DOHH2 (cell line): ENCODE data around the gene PXN.
"Not testable (repeated sequence)": the region's sequence is repeated elsewhere in the genome, so short reads cannot be mapped to it uniquely, and the experiment has no call there.

Source experiments
- H3F3A ChIP-seq: fragments of 200-600 bp; sonication (generic), shearing (Covaris generic); 2 replicates; pipeline ENCODE4 v1.6.0; 2016; ENCODE audit warnings: antibody characterized with exemption, mild to moderate bottlenecking; ENCODE audit not compliant: control insufficient read depth, insufficient read depth
- H3K27ac ChIP-seq: fragments of 200-600 bp; sonication (generic); 2 replicates; pipeline ENCODE4 v1.5.1; 2014; ENCODE audit warnings: low read depth, mild to moderate bottlenecking, low read length, moderate library complexity
- H3K27me3 ChIP-seq: fragments of 200-600 bp; sonication (generic); 2 replicates; pipeline ENCODE4 v1.6.1; 2014; ENCODE audit warnings: mild to moderate bottlenecking, low read length, mixed read lengths; ENCODE audit not compliant: control insufficient read depth
- H3K36me3 ChIP-seq: fragments of 200-600 bp; sonication (generic); 2 replicates; pipeline ENCODE4 v1.6.1; 2014; ENCODE audit warnings: mild to moderate bottlenecking, low read length, moderate library complexity, mixed read lengths; ENCODE audit not compliant: control insufficient read depth
- H3K4me1 ChIP-seq: fragments of 200-600 bp; sonication (generic); 2 replicates; pipeline ENCODE4 v1.6.1; 2014; ENCODE audit warnings: mild to moderate bottlenecking, low read length, mixed read lengths; ENCODE audit not compliant: control insufficient read depth
- H3K4me2 ChIP-seq: fragments of 200-600 bp; sonication (generic); 2 replicates; pipeline ENCODE4 v1.6.0; 2014; ENCODE audit warnings: mild to moderate bottlenecking, low read length, moderate library complexity
- H3K4me3 ChIP-seq: fragments of 200-600 bp; sonication (generic); 2 replicates; pipeline ENCODE4 v1.5.1; 2014; ENCODE audit warnings: mild to moderate bottlenecking, low read length, mixed read lengths
- H3K79me2 ChIP-seq: fragments of 200-600 bp; sonication (generic); 2 replicates; pipeline ENCODE4 v1.6.1; 2014; ENCODE audit warnings: mild to moderate bottlenecking, low read length, mixed read lengths; ENCODE audit not compliant: control insufficient read depth
- H3K9me2 ChIP-seq: fragments of 200-600 bp; sonication (generic); replicated peaks from 2 replicates; pipeline ENCODE4 v1.6.1; 2014; ENCODE audit warnings: mild to moderate bottlenecking, low read length, mixed read lengths; ENCODE audit not compliant: control insufficient read depth
- H3K9me3 ChIP-seq: fragments of 200-600 bp; sonication (generic); 2 replicates; pipeline ENCODE4 v1.6.1; 2014; ENCODE audit warnings: antibody characterized with exemption, low read length, mixed read lengths; ENCODE audit not compliant: control insufficient read depth, insufficient read depth
- H4K20me1 ChIP-seq: fragments of 200-600 bp; sonication (generic); 2 replicates; pipeline ENCODE4 v1.6.0; 2014; ENCODE audit warnings: low read depth, mild to moderate bottlenecking, antibody characterized with exemption, low read length, moderate library complexity; ENCODE audit not compliant: control insufficient read depth, insufficient read depth
- CTCF ChIP-seq: fragments of 200-600 bp; sonication (generic); IDR thresholded peaks from one replicate; pipeline ENCODE4 v1.5.1; 2014; ENCODE audit warnings: antibody characterized with exemption, mild to moderate bottlenecking, low read depth, low read length; ENCODE audit not compliant: poor library complexity, severe bottlenecking
- EZH2phosphoT487 ChIP-seq: fragments of 200-600 bp; sonication (generic); IDR thresholded peaks from 2 replicates; pipeline ENCODE4 v1.6.1; 2017; ENCODE audit warnings: borderline replicate concordance, mild to moderate bottlenecking, antibody characterized with exemption, low read length, moderate library complexity, mixed read lengths

Gene PXN

GRCh38 chr12:120249266-120249874, 16.2 kb downstream of the PXN start:
- H3K36me3 ChIP-seq = no peaks in the 10 kb centered on the region
- no peaks in the 10 kb centered on the region for H3K9me2 ChIP-seq
- H3K27me3 ChIP-seq = no peaks in the 10 kb centered on the region; the same call in 1 of the 2 replicates
- H3K79me2 ChIP-seq = no peaks in the 10 kb centered on the region
- TF ChIP-seq CTCF (no peak), EZH2phosphoT487 (no peak)
- H3K4me2 ChIP-seq = no peak overlapping the region
- no peaks in the 10 kb centered on the region for H3K9me3 ChIP-seq
- H3K4me1 ChIP-seq = peaks cover 6% of the 10 kb centered on the region
- no peak overlapping the region for H3K4me3 ChIP-seq
- no peaks in the 10 kb centered on the region for H4K20me1 ChIP-seq
- H3F3A ChIP-seq = no peaks in the 10 kb centered on the region
- no peak overlapping the region for H3K27ac ChIP-seq

GRCh38 chr12:120247621-120248030, 17.9 kb downstream of the PXN start:
- Histone ChIP-seq H3K9me2 (no peaks in the 10 kb centered on the region), H3K4me1 (peaks cover 6% of the 10 kb centered on the region), H3K36me3 (no peaks in the 10 kb centered on the region), H3K9me3 (no peaks in the 10 kb centered on the region), H3K4me2 (no peak overlapping the region), H3K27me3 (no peaks in the 10 kb centered on the region; the same call in 1 of the 2 replicates), H3K27ac (no peak overlapping the region), H3K79me2 (no peaks in the 10 kb centered on the region), H4K20me1 (no peaks in the 10 kb centered on the region), H3K4me3 (no peak overlapping the region), H3F3A (no peaks in the 10 kb centered on the region)
- no peak for TF ChIP-seq EZH2phosphoT487
- TF ChIP-seq CTCF = no peak

GRCh38 chr12:120247183-120247582, 18.3 kb downstream of the PXN start:
- H4K20me1 ChIP-seq = no peaks in the 10 kb centered on the region
- H3K4me3 ChIP-seq = no peak overlapping the region
- no peaks in the 10 kb centered on the region for H3K9me2 ChIP-seq
- no peaks in the 10 kb centered on the region for H3K36me3 ChIP-seq
- no peak overlapping the region for H3K27ac ChIP-seq
- peaks cover 6% of the 10 kb centered on the region for H3K4me1 ChIP-seq
- H3K27me3 ChIP-seq = no peaks in the 10 kb centered on the region; the same call in 1 of the 2 replicates
- H3K4me2 ChIP-seq = no peak overlapping the region
- no peaks in the 10 kb centered on the region for H3K79me2 ChIP-seq
- no peak for TF ChIP-seq CTCF
- no peak for TF ChIP-seq EZH2phosphoT487
- no peaks in the 10 kb centered on the region for H3K9me3 ChIP-seq
- no peaks in the 10 kb centered on the region for H3F3A ChIP-seq

- not testable (repeated sequence) for H3K9me2 ChIP-seq, H3F3A ChIP-seq, H3K4me3 ChIP-seq, H3K9me3 ChIP-seq, H3K79me2 ChIP-seq, H3K27me3 ChIP-seq, H3K27ac ChIP-seq, H4K20me1 ChIP-seq, H3K36me3 ChIP-seq, H3K4me2 ChIP-seq, H3K4me1 ChIP-seq
These were observed 18.8 kb downstream of the PXN start for GRCh38 chr12:120246705-120247104.
